Measurements from ENCODE around the gene GNE. TPM values are rescaled to one million over a fixed set of nuclear protein-coding genes. Genes with fewer than 3 reads are reported as not detected.
"Not testable (repeated sequence)": the region's sequence is repeated elsewhere in the genome, so short reads cannot be mapped to it uniquely, and the experiment has no call there.

Gene GNE
- total RNA-seq, 4 donors from 2014 or later = 28.5 to 42.1 (median 35.4) TPM

GRCh38 chr9:36282275-36282674 lies 24.0 kb upstream of the GNE start:
- ATAC-seq (ENCODE audit: low FRiP score) (no peak), DNase-seq (ENCODE audit: low spot score) (no peak)
- no peak for TF ChIP-seq CTCF (IDR thresholded peaks at IDR 0.05)

- ATAC-seq (ENCODE audit: low FRiP score) (no peak), DNase-seq (ENCODE audit: low spot score) (no peak)
- TF ChIP-seq CTCF (IDR thresholded peaks at IDR 0.05) = no peak
These were observed 22.7 kb upstream of the GNE start for GRCh38 chr9:36280989-36281388.

GRCh38 chr9:36278243-36278642 lies 20.0 kb upstream of the GNE start:
- ATAC-seq (ENCODE audit: low FRiP score) = no peak
- TF ChIP-seq CTCF (IDR thresholded peaks at IDR 0.05) = no peak
- DNase-seq (ENCODE audit: low spot score) = no peak

- ATAC-seq (ENCODE audit: low FRiP score) (peak; percentile 84), DNase-seq (ENCODE audit: low spot score) (no peak)
- TF ChIP-seq CTCF (IDR thresholded peaks at IDR 0.05) = no peak
These were observed 18.5 kb upstream of the GNE start for GRCh38 chr9:36276781-36277181.

GRCh38 chr9:36276254-36276653 lies 18.0 kb upstream of the GNE start:
- DNase-seq (ENCODE audit: low spot score) (no peak), ATAC-seq (ENCODE audit: low FRiP score) (no peak)
- TF ChIP-seq CTCF (IDR thresholded peaks at IDR 0.05) = no peak

- no peak for ATAC-seq (ENCODE audit: low FRiP score)
- TF ChIP-seq CTCF (IDR thresholded peaks at IDR 0.05) = no peak
These were observed 16.8 kb upstream of the GNE start for GRCh38 chr9:36275060-36275459.

GRCh38 chr9:36273354-36273753 lies 15.1 kb upstream of the GNE start:
- ATAC-seq (ENCODE audit: low FRiP score); DNase-seq (ENCODE audit: low spot score): not testable (repeated sequence)

More at GRCh38 chr9:36275060-36275459, 16.8 kb upstream of the GNE start:
- DNase-seq (ENCODE audit: low spot score) = no peak

- no peak for DNase-seq (ENCODE audit: low spot score)
- ATAC-seq (ENCODE audit: low FRiP score) = peak; percentile 37
- no peak for TF ChIP-seq CTCF (IDR thresholded peaks at IDR 0.05)
These were observed 9.8 kb upstream of the GNE start for GRCh38 chr9:36268007-36268427.
